CD14-positive monocyte (primary cell): ENCODE results near the gene CACNA1C. TPM values are rescaled to one million over a fixed set of nuclear protein-coding genes. Genes with fewer than 3 reads are reported as not detected.

Experiments used
- DNase-seq, 3 donors: peaks; one replicate each; pipeline ENCODE4 v3.0.0-alpha.2; 2011 to 2022
- H2AFZ ChIP-seq: 2 replicates; pipeline ENCODE4 v1.6.0; 2012; ENCODE audit warnings: mild to moderate bottlenecking, low read depth, low read length, inconsistent platforms; ENCODE audit not compliant: insufficient read depth, poor library complexity, severe bottlenecking
- H3K27ac ChIP-seq, 2 donors: 1 replicate in 1 of 2; 2 replicates in 1 of 2; pipeline ENCODE4 v1.5.1; 2012 to 2013; ENCODE audit warnings: low read length in 2 of 2, control low read depth in 1 of 2, inconsistent platforms in 1 of 2, low read depth in 1 of 2, mild to moderate bottlenecking in 1 of 2
- H3K27me3 ChIP-seq, 2 donors: one replicate each; pipeline versions ENCODE4 v1.6.0 to v1.6.1; 2011 to 2013; ENCODE audit warnings: low read length in 2 of 2; ENCODE audit not compliant: control insufficient read depth in 2 of 2, insufficient read depth in 2 of 2
- H3K36me3 ChIP-seq, 2 donors: replicated peaks in 1 of 2; 1 replicate in 1 of 2; 2 replicates in 1 of 2; pipeline versions ENCODE4 v1.5.1 to v1.6.1; 2012 to 2013; ENCODE audit warnings: low read length in 2 of 2, control low read depth in 1 of 2, inconsistent platforms in 1 of 2, mild to moderate bottlenecking in 1 of 2; ENCODE audit not compliant: insufficient read depth in 2 of 2, control insufficient read depth in 1 of 2
- H3K4me1 ChIP-seq, 2 donors: 1 replicate in 1 of 2; 2 replicates in 1 of 2; pipeline versions ENCODE4 v1.5.1 to v1.6.1; 2012 to 2013; ENCODE audit warnings: low read length in 2 of 2, control low read depth in 1 of 2, inconsistent platforms in 1 of 2, mild to moderate bottlenecking in 1 of 2, moderate library complexity in 1 of 2; ENCODE audit not compliant: insufficient read depth in 2 of 2, control insufficient read depth in 1 of 2
- H3K4me2 ChIP-seq: replicated peaks from 2 replicates; pipeline ENCODE3; 2012; ENCODE audit warnings: low read length, moderate library complexity, mild to moderate bottlenecking; ENCODE audit not compliant: poor library complexity, severe bottlenecking; ENCODE audit errors: extremely low read depth
- H3K4me3 ChIP-seq, 3 experiments: fragments of 200-600 bp in 1 of 3; sonication (generic) in 1 of 3; replicated peaks in 1 of 3; 1 replicate in 2 of 3; 2 replicates in 1 of 3; pipeline ENCODE4 v1.5.1; 2011 to 2013; ENCODE audit warnings: low read length in 3 of 3, mild to moderate bottlenecking in 3 of 3, control low read depth in 2 of 3, low read depth in 2 of 3, inconsistent platforms in 1 of 3, moderate library complexity in 1 of 3
- H3K79me2 ChIP-seq: 2 replicates; pipeline ENCODE4 v1.6.0; 2012; ENCODE audit warnings: mild to moderate bottlenecking, control low read depth, inconsistent platforms, low read length, moderate library complexity; ENCODE audit not compliant: insufficient read depth
- H3K9ac ChIP-seq: 2 replicates; pipeline ENCODE4 v1.6.0; 2017; ENCODE audit warnings: low read length, mild to moderate bottlenecking; ENCODE audit not compliant: insufficient read depth, poor library complexity, severe bottlenecking
- H3K9me3 ChIP-seq, 2 donors: replicated peaks in 1 of 2; 1 replicate in 1 of 2; 2 replicates in 1 of 2; pipeline versions ENCODE4 v1.5.1 to v1.6.1; 2012 to 2013; ENCODE audit warnings: low read length in 2 of 2, control low read depth in 1 of 2; ENCODE audit not compliant: control insufficient read depth in 1 of 2, insufficient read depth in 1 of 2
- H4K20me1 ChIP-seq: 2 replicates; pipeline ENCODE4 v1.6.0; 2012; ENCODE audit warnings: mild to moderate bottlenecking, low read length, control low read depth, moderate library complexity; ENCODE audit not compliant: insufficient read depth
- H3K27ac Mint-ChIP-seq, 7 donors: one replicate each; pipeline ENCODE4 v1.8.0; 2020; ENCODE audit warnings: mild to moderate bottlenecking in 7 of 7, mixed read lengths in 7 of 7, moderate library complexity in 6 of 7, inconsistent platforms in 2 of 7
- H3K27me3 Mint-ChIP-seq, 3 donors: one replicate each; pipeline ENCODE4 v1.8.0; 2021 to 2022; ENCODE audit warnings: low read depth in 3 of 3, mild to moderate bottlenecking in 3 of 3, mixed read lengths in 3 of 3, moderate library complexity in 3 of 3, inconsistent platforms in 1 of 3
- H3K36me3 Mint-ChIP-seq, 2 donors: one replicate each; pipeline ENCODE4 v1.8.0; 2020; ENCODE audit warnings: mixed read lengths in 2 of 2, inconsistent platforms in 1 of 2, mild to moderate bottlenecking in 1 of 2
- H3K4me1 Mint-ChIP-seq: one replicate; pipeline ENCODE4 v1.8.0; 2020; ENCODE audit warnings: mild to moderate bottlenecking, mixed read lengths
- H3K4me3 Mint-ChIP-seq, 2 donors: one replicate each; pipeline ENCODE4 v1.8.0; 2020; ENCODE audit warnings: mild to moderate bottlenecking in 2 of 2, mixed read lengths in 2 of 2, moderate library complexity in 1 of 2
- H3K9me3 Mint-ChIP-seq, 7 donors: one replicate each; pipeline ENCODE4 v1.8.0; 2020 to 2022; ENCODE audit warnings: mixed read lengths in 7 of 7, mild to moderate bottlenecking in 6 of 7, moderate library complexity in 6 of 7, inconsistent platforms in 2 of 7
- CTCF ChIP-seq: fragments of 200-600 bp; IDR thresholded peaks from one replicate; pipeline ENCODE4 v1.8.0; 2022; ENCODE audit warnings: antibody characterized with exemption, mild to moderate bottlenecking
- WGBS: methylation state at CpG from one replicate; pipeline ENCODE4 v1.1.5; 2013; ENCODE audit warnings: missing lambda C conversion rate; ENCODE audit not compliant: insufficient coverage; 5-methylcytosine and 5-hydroxymethylcytosine counted together
- intact Hi-C, 2 donors: fragments of 100-400 bp; cut with micrococcal nuclease; formaldehyde crosslinking; loops; one replicate each; pipeline versions ENCODE4 v1.15.0 to v1.15.1; 2023
- polyA plus RNA-seq, 3 donors: library from polyadenylated mRNA; depleted of rRNA in 1 of 3; unstranded in 2 of 3; stranded (reverse) in 1 of 3; fragments of 300-500 nt in 2 of 3; fragments of >200 nt in 1 of 3; fragmentation: Illumina TruSeq in 2 of 3; gene quantifications; 1 replicate in 2 of 3; 2 replicates in 1 of 3; pipeline ENCODE4 v1.2.3, GENCODE V29; 2012 to 2021

The CACNA1C gene
- polyA plus RNA-seq, 3 donors = not detected

GRCh38 chr12:2646341-2646740 is 593.6 kb downstream of the CACNA1C start:
- Histone ChIP-seq H2AFZ (no peak overlapping the region), H3K4me1 (no peaks in the 10 kb centered on the region), H4K20me1 (no peaks in the 10 kb centered on the region), H3K9ac (no peak overlapping the region), H3K27ac (no peak overlapping the region), H3K36me3 (no peaks in the 10 kb centered on the region), H3K27me3 (peaks cover 11 to 14% of the 10 kb centered on the region in 2 donors), H3K4me2 (no peak overlapping the region), H3K4me3 (no peak overlapping the region), H3K79me2 (no peaks in the 10 kb centered on the region), H3K9me3 (no peaks in the 10 kb centered on the region)
- Mint-ChIP-seq H3K4me1 (peaks cover 10% of the 10 kb centered on the region), H3K9me3 (no peaks in the 10 kb centered on the region), H3K36me3 (peaks cover 0 to 3% of the 10 kb centered on the region in 2 donors), H3K27me3 (peaks cover 23 to 41% (median 24%) of the 10 kb centered on the region in 3 donors), H3K4me3 (no peak overlapping the region), H3K27ac (no peak overlapping the region)
- no peak for DNase-seq
- 89% methylated on average over 1 of the region's 2 CpGs for WGBS
- TF ChIP-seq CTCF = no peak
- intact Hi-C loops = no loop called here

GRCh38 chr12:2647186-2647585 is 594.4 kb downstream of the CACNA1C start:
- TF ChIP-seq CTCF = no peak
- intact Hi-C loops = no loop called here
- no peaks in the 10 kb centered on the region for H3K9me3 ChIP-seq
- H3K4me3 ChIP-seq = no peak overlapping the region
- Mint-ChIP-seq H3K36me3 (peaks cover 0 to 3% of the 10 kb centered on the region in 2 donors), H3K4me3 (no peak overlapping the region), H3K27ac (no peak overlapping the region), H3K9me3 (no peaks in the 10 kb centered on the region), H3K27me3 (peaks cover 24 to 45% (median 24%) of the 10 kb centered on the region in 3 donors), H3K4me1 (peaks cover 10% of the 10 kb centered on the region)
- no peak overlapping the region for H3K4me2 ChIP-seq
- no peak for DNase-seq
- H3K36me3 ChIP-seq = no peaks in the 10 kb centered on the region
- H3K27ac ChIP-seq = no peak overlapping the region
- H4K20me1 ChIP-seq = no peaks in the 10 kb centered on the region
- H3K9ac ChIP-seq = no peak overlapping the region
- no peak overlapping the region for H2AFZ ChIP-seq
- peaks cover 11 to 14% of the 10 kb centered on the region in 2 donors for H3K27me3 ChIP-seq
- H3K79me2 ChIP-seq = no peaks in the 10 kb centered on the region
- WGBS = 94% methylated on average over 2 of the region's 7 CpGs
- no peaks in the 10 kb centered on the region for H3K4me1 ChIP-seq
